GM12892 (cell line): Measurements from ENCODE around the gene STRA6.

Source experiments
- POLR2A ChIP-seq: IDR thresholded peaks from 2 replicates; pipeline ENCODE4 v1.6.1; 2011; ENCODE audit warnings: low read depth, low read length, control low read depth
- POLR2AphosphoS5 ChIP-seq: IDR thresholded peaks from 2 replicates; pipeline ENCODE4 v1.6.1; 2011; ENCODE audit warnings: low read depth, low read length, control low read depth
- TAF1 ChIP-seq: IDR thresholded peaks from 2 replicates; pipeline ENCODE4 v1.6.1; 2011; ENCODE audit warnings: low read depth, mild to moderate bottlenecking, control low read depth, low read length, borderline replicate concordance

DNA sequence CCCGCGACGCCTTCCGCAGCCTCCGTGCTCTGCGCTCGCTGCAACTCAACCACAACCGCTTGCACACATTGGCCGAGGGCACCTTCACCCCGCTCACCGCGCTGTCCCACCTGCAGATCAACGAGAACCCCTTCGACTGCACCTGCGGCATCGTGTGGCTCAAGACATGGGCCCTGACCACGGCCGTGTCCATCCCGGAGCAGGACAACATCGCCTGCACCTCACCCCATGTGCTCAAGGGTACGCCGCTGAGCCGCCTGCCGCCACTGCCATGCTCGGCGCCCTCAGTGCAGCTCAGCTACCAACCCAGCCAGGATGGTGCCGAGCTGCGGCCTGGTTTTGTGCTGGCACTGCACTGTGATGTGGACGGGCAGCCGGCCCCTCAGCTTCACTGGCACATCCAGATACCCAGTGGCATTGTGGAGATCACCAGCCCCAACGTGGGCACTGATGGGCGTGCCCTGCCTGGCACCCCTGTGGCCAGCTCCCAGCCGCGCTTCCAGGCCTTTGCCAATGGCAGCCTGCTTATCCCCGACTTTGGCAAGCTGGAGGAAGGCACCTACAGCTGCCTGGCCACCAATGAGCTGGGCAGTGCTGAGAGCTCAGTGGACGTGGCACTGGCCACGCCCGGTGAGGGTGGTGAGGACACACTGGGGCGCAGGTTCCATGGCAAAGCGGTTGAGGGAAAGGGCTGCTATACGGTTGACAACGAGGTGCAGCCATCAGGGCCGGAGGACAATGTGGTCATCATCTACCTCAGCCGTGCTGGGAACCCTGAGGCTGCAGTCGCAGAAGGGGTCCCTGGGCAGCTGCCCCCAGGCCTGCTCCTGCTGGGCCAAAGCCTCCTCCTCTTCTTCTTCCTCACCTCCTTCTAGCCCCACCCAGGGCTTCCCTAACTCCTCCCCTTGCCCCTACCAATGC, 27.1 kb downstream of the STRA6 start:
- no peak for TF ChIP-seq POLR2AphosphoS5
- TF ChIP-seq POLR2A: no peak
- TF ChIP-seq TAF1: no peak
